ENCODE data around the gene ZBTB21. TPM values are rescaled to one million over a fixed set of nuclear protein-coding genes. Genes with fewer than 3 reads are reported as not detected.

ZBTB21 gene
- total RNA-seq, 1 experiment from 2014 or later: 18.1 TPM

DNA sequence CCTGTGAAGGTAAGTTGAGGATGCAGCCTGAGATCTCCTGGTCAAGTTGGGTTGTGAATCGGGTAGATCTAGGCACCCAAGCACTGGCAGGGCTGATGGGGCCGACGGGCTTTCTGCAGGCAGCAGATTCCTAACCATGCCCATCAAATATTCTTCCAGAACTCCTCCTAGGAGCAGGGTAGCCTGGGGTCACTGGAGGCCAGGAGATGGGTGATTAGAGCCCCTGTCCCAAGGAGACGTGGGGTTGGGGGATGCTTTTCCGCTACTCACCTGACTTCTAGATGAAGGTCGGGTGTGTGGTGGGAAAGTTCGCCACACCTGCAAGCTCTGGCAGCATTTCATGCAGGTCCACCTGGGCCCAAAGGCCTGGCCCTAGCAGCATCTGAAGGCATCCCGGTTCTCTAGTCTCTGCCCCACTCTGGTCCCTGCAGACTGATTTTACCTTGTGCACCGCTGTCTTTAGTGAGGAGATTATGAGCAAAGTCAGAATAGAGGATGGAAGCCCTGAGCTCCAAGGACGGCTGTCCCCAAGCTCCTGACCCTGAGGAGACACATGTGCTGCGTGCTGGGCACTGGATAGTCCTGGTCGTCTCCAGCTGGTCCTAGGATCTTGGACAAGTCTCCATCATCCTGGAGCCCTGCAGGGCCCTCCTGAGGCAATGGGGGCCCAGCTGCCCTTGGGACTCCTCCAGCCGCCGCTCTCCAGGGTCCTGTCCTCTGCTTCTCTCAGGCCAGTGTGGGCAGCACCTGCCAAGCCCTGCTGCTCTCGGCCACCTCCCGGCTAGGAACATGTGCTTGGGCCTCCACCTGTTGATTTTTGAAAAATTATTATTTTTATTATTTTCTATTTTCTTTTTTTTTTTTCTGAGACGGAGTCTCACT is 34.5 kb downstream of the ZBTB21 start:
- H3K27me3 Mint-ChIP-seq (ENCODE audit: low read depth): peaks cover 6% of the 10 kb centered on the region
- H3K27ac Mint-ChIP-seq: no peak overlapping the region
- Histone ChIP-seq H3K27me3 (ENCODE audit: insufficient read depth, low read length) (no peaks in the 10 kb centered on the region), H3K9me3 (ENCODE audit: control insufficient read depth, low read depth, low read length) (peaks cover 4% of the 10 kb centered on the region), H3T11ph (ENCODE audit: low read length) (no peak overlapping the region), H3K4me2 (ENCODE audit: insufficient read depth, insufficient read length, low read length) (no peak overlapping the region), H3K79me2 (ENCODE audit: insufficient read depth, low read length) (no peaks in the 10 kb centered on the region), H3K9ac (ENCODE audit: extremely low read depth, insufficient read length, low read length) (no peak overlapping the region), H3K4ac (ENCODE audit: low read depth, low read length) (no peak overlapping the region), H3K56ac (ENCODE audit: insufficient read length, low read depth, low read length) (no peak overlapping the region), H2BK5ac (ENCODE audit: insufficient read length, low read length) (no peak overlapping the region), H3K18ac (ENCODE audit: insufficient read length, low read depth, low read length) (no peak overlapping the region), H3K79me1 (ENCODE audit: insufficient read depth, low read depth, low read length, poor library complexity, severe bottlenecking) (no peaks in the 10 kb centered on the region), H3K27ac (ENCODE audit: insufficient read length, low read depth, low read length) (no peak overlapping the region), H4K20me1 (ENCODE audit: control insufficient read depth, insufficient read depth, insufficient read length) (no peaks in the 10 kb centered on the region), H3K23me2 (ENCODE audit: insufficient read length, low read depth, low read length, poor library complexity, severe bottlenecking) (no peaks in the 10 kb centered on the region), H2AFZ (ENCODE audit: low read length) (no peak overlapping the region), H2BK15ac (ENCODE audit: low read depth, low read length) (no peak overlapping the region), H3K23ac (ENCODE audit: insufficient read length, low read depth, low read length) (no peak overlapping the region), H2AK5ac (ENCODE audit: insufficient read length, low read length) (no peak overlapping the region), H3K14ac (ENCODE audit: insufficient read depth, low read length) (no peak overlapping the region; the same call in 1 of the 2 replicates), H4K5ac (ENCODE audit: insufficient read length, low read depth, low read length) (no peak overlapping the region), H2BK12ac (ENCODE audit: insufficient read length, low read depth, low read length) (no peak overlapping the region), H3K4me1 (ENCODE audit: insufficient read depth, low read length) (no peaks in the 10 kb centered on the region), H4K91ac (ENCODE audit: insufficient read length, low read depth, low read length) (no peak overlapping the region), H2BK20ac (ENCODE audit: low read depth, low read length, poor library complexity, severe bottlenecking) (no peak overlapping the region), H2BK120ac (ENCODE audit: low read depth, low read length, poor library complexity, severe bottlenecking) (no peak overlapping the region), H4K8ac (replicated peaks; ENCODE audit: insufficient read length, low read depth, low read length) (no peak overlapping the region)
- TF ChIP-seq, protein P1, sequence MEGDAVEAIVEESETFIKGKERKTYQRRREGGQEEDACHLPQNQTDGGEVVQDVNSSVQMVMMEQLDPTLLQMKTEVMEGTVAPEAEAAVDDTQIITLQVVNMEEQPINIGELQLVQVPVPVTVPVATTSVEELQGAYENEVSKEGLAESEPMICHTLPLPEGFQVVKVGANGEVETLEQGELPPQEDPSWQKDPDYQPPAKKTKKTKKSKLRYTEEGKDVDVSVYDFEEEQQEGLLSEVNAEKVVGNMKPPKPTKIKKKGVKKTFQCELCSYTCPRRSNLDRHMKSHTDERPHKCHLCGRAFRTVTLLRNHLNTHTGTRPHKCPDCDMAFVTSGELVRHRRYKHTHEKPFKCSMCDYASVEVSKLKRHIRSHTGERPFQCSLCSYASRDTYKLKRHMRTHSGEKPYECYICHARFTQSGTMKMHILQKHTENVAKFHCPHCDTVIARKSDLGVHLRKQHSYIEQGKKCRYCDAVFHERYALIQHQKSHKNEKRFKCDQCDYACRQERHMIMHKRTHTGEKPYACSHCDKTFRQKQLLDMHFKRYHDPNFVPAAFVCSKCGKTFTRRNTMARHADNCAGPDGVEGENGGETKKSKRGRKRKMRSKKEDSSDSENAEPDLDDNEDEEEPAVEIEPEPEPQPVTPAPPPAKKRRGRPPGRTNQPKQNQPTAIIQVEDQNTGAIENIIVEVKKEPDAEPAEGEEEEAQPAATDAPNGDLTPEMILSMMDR (conservative IDR thresholded peaks at IDR 0.05): no peak
- no CpG with 5 or more reads among the region's 17 CpGs for WGBS (ENCODE audit: extremely low coverage, insufficient read length, low lambda C conversion rate)
- DNase-seq: no peak
- H3K4me3 Mint-ChIP-seq: no peak overlapping the region
- H3K4me1 Mint-ChIP-seq: peaks cover 7 to 15% of the 10 kb centered on the region in 2 experiments
- peaks cover 0 to 10% (median 9%) of the 10 kb centered on the region in 3 experiments; a peak in 5 of 7 replicates for H3K36me3 Mint-ChIP-seq (ENCODE audit: insufficient read depth in 1 of 3, low read depth in 3 of 3)
- peaks cover 11 to 14% of the 10 kb centered on the region in 2 experiments for H3K9me3 Mint-ChIP-seq
